Posterior cingulate gyrus (tissue), 11 donors: Measurements from ENCODE around the gene SPDYE1.
"Not testable (repeated sequence)": the region's sequence is repeated elsewhere in the genome, so short reads cannot be mapped to it uniquely, and the experiment has no call there.

ENCODE experiments used
- DNase-seq, 10 donors: peaks; one replicate each; pipeline versions ENCODE4 v3.0.0 to v3.0.0-alpha.2; 2020 to 2021; ENCODE audit warnings: mixed read lengths in 3 of 10
- intact Hi-C: fragments of 100-400 bp; cut with DNase I; formaldehyde crosslinking; loops from one replicate; pipeline ENCODE4 v1.15.1; 2023

Gene SPDYE1

GRCh38 chr7:43990011-43990585 lies 7.6 kb upstream of the SPDYE1 start:
- peak in 2 of 10 donors; percentile 46 to 53 for DNase-seq
- intact Hi-C loops = not testable (repeated sequence)

- DNase-seq = peak in 2 of 10 donors; percentile 4 to 12
- intact Hi-C loops = not testable (repeated sequence)
Measured at GRCh38 chr7:43990829-43991228, 6.9 kb upstream of the SPDYE1 start.

- peak in 1 of 10 donors; percentile 50 for DNase-seq
- intact Hi-C loops = not testable (repeated sequence)
Measured at GRCh38 chr7:43992896-43993295, 4.8 kb upstream of the SPDYE1 start.

- intact Hi-C loops = not testable (repeated sequence)
- peak in 1 of 10 donors; percentile 69 for DNase-seq
Measured at GRCh38 chr7:43994681-43995080, 3.0 kb upstream of the SPDYE1 start.

GRCh38 chr7:44012081-44012480 lies 14.4 kb downstream of the SPDYE1 start:
- intact Hi-C loops = not testable (repeated sequence)
- DNase-seq = peak in 2 of 10 donors; percentile 29 to 72

GRCh38 chr7:44015090-44015489 lies 17.4 kb downstream of the SPDYE1 start:
- intact Hi-C loops = not testable (repeated sequence)
- peak in 4 of 10 donors; percentile 18 to 75 (median 40) for DNase-seq

- peak; percentile 98 to 100 (median 98) for DNase-seq
- intact Hi-C loops = not testable (repeated sequence)
Measured at GRCh38 chr7:44018857-44019807, 21.4 kb downstream of the SPDYE1 start.

GRCh38 chr7:44019825-44020224 lies 22.1 kb downstream of the SPDYE1 start:
- intact Hi-C loops = not testable (repeated sequence)
- peak in 3 of 10 donors; percentile 37 to 57 (median 43) for DNase-seq

- not testable (repeated sequence) for DNase-seq
Measured at GRCh38 chr7:44022069-44022468, 24.4 kb downstream of the SPDYE1 start.

GRCh38 chr7:44022796-44023467 lies 25.2 kb downstream of the SPDYE1 start:
- intact Hi-C loops = not testable (repeated sequence)
- peak in 1 of 10 donors; percentile 47 for DNase-seq

More at GRCh38 chr7:44022069-44022468, 24.4 kb downstream of the SPDYE1 start:
- intact Hi-C loops = not testable (repeated sequence)

- DNase-seq = peak in 2 of 10 donors; percentile 12 to 17
- intact Hi-C loops = not testable (repeated sequence)
Measured at GRCh38 chr7:44029433-44029832, 31.7 kb downstream of the SPDYE1 start.

- intact Hi-C loops = not testable (repeated sequence)
- DNase-seq = peak in 1 of 10 donors; percentile 9
Measured at GRCh38 chr7:44030029-44030428, 32.3 kb downstream of the SPDYE1 start.

GRCh38 chr7:44031319-44031718 lies 33.6 kb downstream of the SPDYE1 start:
- intact Hi-C loops = not testable (repeated sequence)
- DNase-seq = peak in 2 of 10 donors; percentile 24 to 62

- intact Hi-C loops = not testable (repeated sequence)
- DNase-seq = peak in 1 of 10 donors; percentile 13
Measured at GRCh38 chr7:44032031-44032430, 34.3 kb downstream of the SPDYE1 start.

- peak in 2 of 10 donors; percentile 29 to 48 for DNase-seq
- intact Hi-C loops = not testable (repeated sequence)
Measured at GRCh38 chr7:44033971-44034844, 36.5 kb downstream of the SPDYE1 start.

- intact Hi-C loops = not testable (repeated sequence)
- peak in 1 of 10 donors; percentile 52 for DNase-seq
Measured at GRCh38 chr7:44036364-44036763, 38.7 kb downstream of the SPDYE1 start.

- DNase-seq, intact Hi-C loops: not testable (repeated sequence)
Measured at GRCh38 chr7:44037951-44038350, 40.3 kb downstream of the SPDYE1 start.

- intact Hi-C loops = not testable (repeated sequence)
- DNase-seq = peak in 2 of 10 donors; percentile 14 to 17
Measured at GRCh38 chr7:44038553-44038952, 40.9 kb downstream of the SPDYE1 start.

- peak; percentile 82 to 98 (median 89) for DNase-seq
- intact Hi-C loops = not testable (repeated sequence)
Measured at GRCh38 chr7:44038961-44039558, 41.4 kb downstream of the SPDYE1 start.
